MCF 10A (cell line): ENCODE results near the gene UMAD1. TPM values are rescaled to one million over a fixed set of nuclear protein-coding genes. Genes with fewer than 3 reads are reported as not detected.

Experiments used
- BruUV-seq: library from RNA; stranded (reverse); fragments of 400-500 nt; replicated peaks from 2 replicates; lab custom pipeline; 2021; lab: Mats Ljungman, UMichigan
- CTCF ChIA-PET: fragments of 300-600 bp; sonication (Branson Sonifier 250); formaldehyde crosslinking; extraction: SDS; loops from one replicate; lab custom pipeline; 2021; ENCODE audit warnings: antibody characterized with exemption, inconsistent platforms; lab: Yijun Ruan, JAX
- POLR2A ChIA-PET: fragments of 300-600, 350-650 bp; sonication (Branson Sonifier 250); formaldehyde crosslinking; extraction: SDS; loops from one replicate; lab custom pipeline; 2020; ENCODE audit warnings: antibody characterized with exemption, inconsistent platforms; lab: Yijun Ruan, JAX
- DNase-seq: peaks from one replicate; pipeline ENCODE4 v3.0.0-alpha.2; 2018; ENCODE audit not compliant: unreplicated experiment
- H3K27ac Mint-ChIP-seq: one replicate; pipeline ENCODE4 v1.8.0; 2022; ENCODE audit warnings: mild to moderate bottlenecking, low read depth, mixed read lengths; ENCODE audit not compliant: unreplicated experiment
- H3K27me3 Mint-ChIP-seq: one replicate; pipeline ENCODE4 v1.8.0; 2022; ENCODE audit warnings: mixed read lengths; ENCODE audit not compliant: insufficient read depth, unreplicated experiment
- H3K36me3 Mint-ChIP-seq: one replicate; pipeline ENCODE4 v1.8.0; 2022; ENCODE audit warnings: mild to moderate bottlenecking, moderate library complexity, mixed read lengths; ENCODE audit not compliant: insufficient read depth, unreplicated experiment
- H3K4me1 Mint-ChIP-seq: one replicate; pipeline ENCODE4 v1.8.0; 2022; ENCODE audit warnings: mixed read lengths; ENCODE audit not compliant: insufficient read depth, unreplicated experiment
- H3K4me3 Mint-ChIP-seq: one replicate; pipeline ENCODE4 v1.8.0; 2022; ENCODE audit warnings: mild to moderate bottlenecking, moderate library complexity, mixed read lengths; ENCODE audit not compliant: unreplicated experiment
- H3K9me3 Mint-ChIP-seq: one replicate; pipeline ENCODE4 v1.8.0; 2022; ENCODE audit warnings: mixed read lengths; ENCODE audit not compliant: unreplicated experiment
- intact Hi-C: fragments of 100-400 bp; cut with micrococcal nuclease; formaldehyde crosslinking; loops from 2 replicates; pipeline ENCODE4 v1.14.1; 2022
- total RNA-seq: library from RNA; stranded (reverse); gene quantifications from 2 replicates; pipeline ENCODE4 v1.2.3, GENCODE V29; 2022
- TF ChIP-seq, protein P1 (sequence below): fragments of 200-600 bp; IDR thresholded peaks from one replicate; pipeline ENCODE4 v1.8.0; 2022; ENCODE audit warnings: antibody characterized with exemption, mild to moderate bottlenecking; ENCODE audit not compliant: unreplicated experiment

UMAD1 gene
- total RNA-seq, 1 experiment from 2014 or later = 7.1 TPM

DNA sequence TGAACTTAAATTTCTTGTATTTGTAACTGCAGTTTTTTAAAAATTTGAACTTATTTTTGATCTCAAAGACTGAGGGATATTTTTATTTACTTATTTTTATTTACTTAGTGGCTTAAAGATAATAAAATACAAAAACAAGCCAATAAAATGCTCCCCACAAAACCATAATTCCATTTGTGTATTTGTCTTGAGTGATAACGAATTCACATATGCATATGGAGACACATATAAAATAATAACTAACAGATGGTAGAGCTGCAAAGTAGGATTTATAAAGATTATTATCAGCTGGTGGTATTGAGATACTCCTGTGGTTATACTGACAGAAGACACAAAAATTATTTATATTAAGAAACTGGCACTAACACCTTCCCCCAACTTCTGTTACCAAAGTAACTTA, 168.1 kb downstream of the UMAD1 start:
- H3K27ac Mint-ChIP-seq = no peak overlapping the region
- no peaks in the 10 kb centered on the region for H3K4me1 Mint-ChIP-seq
- DNase-seq = no peak
- no TSS peak for BruUV-seq
- H3K27me3 Mint-ChIP-seq = no peaks in the 10 kb centered on the region
- CTCF ChIA-PET = no interaction called here
- intact Hi-C loops = no loop called here
- H3K4me3 Mint-ChIP-seq = no peak overlapping the region
- H3K9me3 Mint-ChIP-seq = no peaks in the 10 kb centered on the region
- H3K36me3 Mint-ChIP-seq = no peaks in the 10 kb centered on the region
- TF ChIP-seq, protein P1, sequence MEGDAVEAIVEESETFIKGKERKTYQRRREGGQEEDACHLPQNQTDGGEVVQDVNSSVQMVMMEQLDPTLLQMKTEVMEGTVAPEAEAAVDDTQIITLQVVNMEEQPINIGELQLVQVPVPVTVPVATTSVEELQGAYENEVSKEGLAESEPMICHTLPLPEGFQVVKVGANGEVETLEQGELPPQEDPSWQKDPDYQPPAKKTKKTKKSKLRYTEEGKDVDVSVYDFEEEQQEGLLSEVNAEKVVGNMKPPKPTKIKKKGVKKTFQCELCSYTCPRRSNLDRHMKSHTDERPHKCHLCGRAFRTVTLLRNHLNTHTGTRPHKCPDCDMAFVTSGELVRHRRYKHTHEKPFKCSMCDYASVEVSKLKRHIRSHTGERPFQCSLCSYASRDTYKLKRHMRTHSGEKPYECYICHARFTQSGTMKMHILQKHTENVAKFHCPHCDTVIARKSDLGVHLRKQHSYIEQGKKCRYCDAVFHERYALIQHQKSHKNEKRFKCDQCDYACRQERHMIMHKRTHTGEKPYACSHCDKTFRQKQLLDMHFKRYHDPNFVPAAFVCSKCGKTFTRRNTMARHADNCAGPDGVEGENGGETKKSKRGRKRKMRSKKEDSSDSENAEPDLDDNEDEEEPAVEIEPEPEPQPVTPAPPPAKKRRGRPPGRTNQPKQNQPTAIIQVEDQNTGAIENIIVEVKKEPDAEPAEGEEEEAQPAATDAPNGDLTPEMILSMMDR = no peak
- POLR2A ChIA-PET = interaction anchor here (0.8 to 2.2 kb wide), 4 partner anchors 18 to 162 kb away, joined by 3 to 8 read pairs (median 4); no protein-coding TSS in a partner anchor

DNA sequence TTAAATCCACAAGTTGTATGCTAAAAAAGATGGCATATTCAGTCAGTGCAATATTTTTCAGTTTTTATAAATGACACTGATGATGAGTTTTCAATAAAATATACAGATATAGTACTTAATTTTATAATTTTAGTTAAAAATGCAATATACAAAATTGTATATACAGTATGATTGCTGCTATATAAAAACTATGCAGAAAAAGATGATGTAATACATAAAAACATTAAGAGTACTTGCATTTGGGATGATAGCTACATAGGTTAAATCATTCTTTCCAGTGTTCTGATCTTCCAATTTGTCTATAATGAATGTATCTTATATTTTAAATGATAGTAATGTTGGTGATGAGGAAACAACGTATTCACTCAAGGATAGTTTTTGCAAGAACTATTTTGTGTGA, 169.8 kb downstream of the UMAD1 start:
- H3K27ac Mint-ChIP-seq = no peak overlapping the region
- no TSS peak for BruUV-seq
- ChIA-PET CTCF (no interaction called here), POLR2A (no interaction called here)
- TF ChIP-seq, protein P1 = no peak
- H3K9me3 Mint-ChIP-seq = no peaks in the 10 kb centered on the region
- no peak overlapping the region for H3K4me3 Mint-ChIP-seq
- H3K27me3 Mint-ChIP-seq = no peaks in the 10 kb centered on the region
- H3K4me1 Mint-ChIP-seq = no peaks in the 10 kb centered on the region
- DNase-seq = no peak
- peaks cover 7% of the 10 kb centered on the region for H3K36me3 Mint-ChIP-seq
- intact Hi-C loops = no loop called here

DNA sequence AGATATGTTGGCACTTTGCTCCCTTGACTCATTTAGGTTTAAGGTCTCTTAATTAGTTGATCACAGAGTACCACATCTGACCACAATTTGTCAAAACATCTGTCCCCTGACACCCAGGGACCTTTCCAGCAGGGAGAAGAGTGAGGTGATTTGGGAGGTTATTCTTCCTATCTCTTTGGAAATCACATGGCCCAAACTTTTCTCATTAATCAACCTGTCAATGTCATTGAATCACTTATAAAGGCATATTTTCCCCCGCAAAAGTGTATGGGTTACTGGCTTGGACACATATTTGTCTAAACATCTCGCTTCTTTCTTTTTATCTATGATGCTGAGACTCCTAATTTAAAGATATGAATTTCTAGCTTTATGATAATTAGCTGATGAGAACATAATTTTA, 170.3 kb downstream of the UMAD1 start:
- Mint-ChIP-seq H3K4me1 (no peaks in the 10 kb centered on the region), H3K27ac (no peak overlapping the region), H3K27me3 (no peaks in the 10 kb centered on the region), H3K36me3 (peaks cover 7% of the 10 kb centered on the region), H3K4me3 (no peak overlapping the region), H3K9me3 (no peaks in the 10 kb centered on the region)
- POLR2A ChIA-PET = no interaction called here
- CTCF ChIA-PET = no interaction called here
- intact Hi-C loops = no loop called here
- no TSS peak for BruUV-seq
- DNase-seq = no peak
- TF ChIP-seq, protein P1 = no peak

DNA sequence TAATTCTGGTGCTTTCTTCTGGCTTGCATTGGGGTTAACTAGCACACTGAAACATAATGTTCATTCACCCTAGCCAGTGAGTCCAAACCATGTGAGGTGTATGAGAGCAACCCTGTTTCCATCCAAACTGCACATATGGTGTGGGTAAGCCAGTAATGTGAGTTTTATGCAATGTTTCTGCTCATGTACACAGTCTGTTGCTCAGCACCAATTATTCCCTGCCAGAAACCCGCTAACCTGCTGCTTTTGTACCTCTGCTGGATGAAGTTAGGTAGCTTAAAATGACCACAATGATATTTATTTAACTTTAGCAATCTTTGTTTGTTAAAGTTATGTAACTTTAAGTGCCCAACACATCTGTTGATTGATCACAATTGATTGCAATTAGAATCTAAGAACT, 171.6 kb downstream of the UMAD1 start:
- ChIA-PET CTCF (interaction anchor here (1.3 kb wide), 1 partner anchor 18 kb away, joined by 3 read pairs; no protein-coding TSS in a partner anchor), POLR2A (no interaction called here)
- BruUV-seq = no TSS peak
- no peaks in the 10 kb centered on the region for H3K27me3 Mint-ChIP-seq
- H3K9me3 Mint-ChIP-seq = no peaks in the 10 kb centered on the region
- no peaks in the 10 kb centered on the region for H3K4me1 Mint-ChIP-seq
- no peak for DNase-seq
- TF ChIP-seq, protein P1 = no peak
- H3K36me3 Mint-ChIP-seq = peaks cover 7% of the 10 kb centered on the region
- H3K4me3 Mint-ChIP-seq = no peak overlapping the region
- no peak overlapping the region for H3K27ac Mint-ChIP-seq
- intact Hi-C loops = no loop called here
